ENCODE measurements around the gene CNMD. TPM values are rescaled to one million over a fixed set of nuclear protein-coding genes. Genes with fewer than 3 reads are reported as not detected.

The CNMD gene
- total RNA-seq, 2 donors from 2014 or later: 0.30 to 0.35 TPM

DNA sequence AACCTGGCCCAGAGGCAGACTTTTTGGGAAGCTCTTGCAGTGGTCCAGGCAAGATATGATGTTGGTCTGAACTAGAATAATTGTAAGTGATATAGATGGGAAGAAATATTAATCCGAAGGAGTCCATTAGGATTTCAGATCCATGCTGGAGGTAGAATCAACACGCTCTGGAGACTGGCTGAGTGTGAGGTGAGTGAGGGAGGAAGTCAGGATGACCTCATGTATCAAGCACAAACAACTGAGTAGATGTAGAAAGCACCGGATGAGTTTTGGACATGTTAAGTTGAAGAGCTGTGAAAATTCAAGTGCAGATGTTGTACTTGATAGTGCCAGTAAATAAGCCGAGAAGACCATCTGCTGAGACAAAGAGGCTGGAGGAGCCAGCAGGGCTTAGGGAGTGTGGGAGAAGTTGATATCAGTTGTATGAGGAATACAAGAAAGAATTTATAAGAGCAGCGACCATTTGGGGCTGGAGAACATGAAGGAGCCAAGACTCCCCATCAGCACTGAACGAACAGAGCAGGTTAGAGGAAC lies 5.3 kb upstream of the CNMD start:
- DNase-seq: no peak

DNA sequence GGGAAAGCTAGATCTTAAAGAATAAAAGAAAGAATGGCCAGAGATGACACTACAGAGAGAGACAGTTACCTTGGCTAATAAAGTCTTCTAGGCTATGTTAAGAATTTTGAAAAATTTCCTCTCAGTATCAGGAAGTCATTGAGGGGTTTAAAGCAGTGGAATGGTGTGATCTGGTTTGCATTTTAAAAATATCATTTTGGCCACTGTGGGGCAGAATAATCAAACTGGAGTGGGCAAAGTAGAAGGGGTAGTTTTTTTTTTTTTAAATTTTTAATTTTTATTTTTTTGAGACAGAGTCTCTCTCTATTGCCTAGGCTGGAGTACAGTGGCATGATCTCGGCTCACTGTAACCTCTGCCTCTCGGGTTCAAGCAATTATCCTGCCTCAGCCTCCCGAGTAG lies 4.4 kb upstream of the CNMD start:
- TF ChIP-seq, protein P1, sequence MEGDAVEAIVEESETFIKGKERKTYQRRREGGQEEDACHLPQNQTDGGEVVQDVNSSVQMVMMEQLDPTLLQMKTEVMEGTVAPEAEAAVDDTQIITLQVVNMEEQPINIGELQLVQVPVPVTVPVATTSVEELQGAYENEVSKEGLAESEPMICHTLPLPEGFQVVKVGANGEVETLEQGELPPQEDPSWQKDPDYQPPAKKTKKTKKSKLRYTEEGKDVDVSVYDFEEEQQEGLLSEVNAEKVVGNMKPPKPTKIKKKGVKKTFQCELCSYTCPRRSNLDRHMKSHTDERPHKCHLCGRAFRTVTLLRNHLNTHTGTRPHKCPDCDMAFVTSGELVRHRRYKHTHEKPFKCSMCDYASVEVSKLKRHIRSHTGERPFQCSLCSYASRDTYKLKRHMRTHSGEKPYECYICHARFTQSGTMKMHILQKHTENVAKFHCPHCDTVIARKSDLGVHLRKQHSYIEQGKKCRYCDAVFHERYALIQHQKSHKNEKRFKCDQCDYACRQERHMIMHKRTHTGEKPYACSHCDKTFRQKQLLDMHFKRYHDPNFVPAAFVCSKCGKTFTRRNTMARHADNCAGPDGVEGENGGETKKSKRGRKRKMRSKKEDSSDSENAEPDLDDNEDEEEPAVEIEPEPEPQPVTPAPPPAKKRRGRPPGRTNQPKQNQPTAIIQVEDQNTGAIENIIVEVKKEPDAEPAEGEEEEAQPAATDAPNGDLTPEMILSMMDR (IDR thresholded peaks at IDR 0.05): no peak
- no peak for DNase-seq
- H3K27me3 ChIP-seq: peaks cover 12% of the 10 kb centered on the region

More for the DNA sequence above, 5.3 kb upstream of the CNMD start:
- Histone ChIP-seq H3K36me3 (no peaks in the 10 kb centered on the region), H3K9me3 (no peaks in the 10 kb centered on the region), H3K27me3 (peaks cover 3% of the 10 kb centered on the region), H3K4me1 (no peaks in the 10 kb centered on the region), H3K4me3 (no peak overlapping the region), H3K27ac (no peak overlapping the region), H3K9ac (ENCODE audit: low read depth in 2 of 2, low read length in 2 of 2) (no peak overlapping the region)
- TF ChIP-seq, protein P1 (IDR thresholded peaks at IDR 0.05): no peak
- intact Hi-C loops (cut with DNase I): no loop called here

DNA sequence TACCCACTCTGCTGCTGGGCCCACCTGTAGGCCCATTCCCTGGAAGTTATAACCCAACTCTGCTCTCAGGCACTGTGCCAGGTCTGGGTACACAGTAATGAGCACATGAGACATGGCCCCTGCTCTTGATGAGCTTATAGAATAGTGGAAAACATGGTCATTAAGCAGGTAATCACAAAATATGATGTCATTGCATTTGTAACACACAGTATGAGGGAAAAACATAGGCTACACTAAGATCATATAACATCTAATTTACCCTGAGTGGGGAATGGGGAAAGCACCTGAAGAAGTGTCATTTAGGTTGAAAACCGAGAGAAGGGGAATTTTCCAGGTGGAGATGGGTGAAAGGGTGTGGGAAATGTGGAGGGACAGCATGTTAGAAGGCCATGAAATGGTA lies 3.9 kb upstream of the CNMD start:
- intact Hi-C loops (cut with DNase I): no loop called here
- no peak overlapping the region for H3K27ac ChIP-seq
- H3K27me3 ChIP-seq: peaks cover 17% of the 10 kb centered on the region
- DNase-seq: no peak
- H3K9ac ChIP-seq (ENCODE audit: low read depth in 2 of 2, low read length in 2 of 2): no peak overlapping the region
- no peak overlapping the region for H3K4me3 ChIP-seq
- no peaks in the 10 kb centered on the region for H3K4me1 ChIP-seq
- TF ChIP-seq, protein P1 (IDR thresholded peaks at IDR 0.05): no peak
- no peaks in the 10 kb centered on the region for H3K36me3 ChIP-seq
- H3K9me3 ChIP-seq: no peaks in the 10 kb centered on the region

More for the DNA sequence above, 4.4 kb upstream of the CNMD start:
- intact Hi-C loops (cut with DNase I): no loop called here
- H3K4me1 ChIP-seq: no peaks in the 10 kb centered on the region
- H3K36me3 ChIP-seq: no peaks in the 10 kb centered on the region
- no peak overlapping the region for H3K9ac ChIP-seq (ENCODE audit: low read depth in 2 of 2, low read length in 2 of 2)
- H3K27ac ChIP-seq: no peak overlapping the region
- H3K9me3 ChIP-seq: no peaks in the 10 kb centered on the region
- no peak overlapping the region for H3K4me3 ChIP-seq

DNA sequence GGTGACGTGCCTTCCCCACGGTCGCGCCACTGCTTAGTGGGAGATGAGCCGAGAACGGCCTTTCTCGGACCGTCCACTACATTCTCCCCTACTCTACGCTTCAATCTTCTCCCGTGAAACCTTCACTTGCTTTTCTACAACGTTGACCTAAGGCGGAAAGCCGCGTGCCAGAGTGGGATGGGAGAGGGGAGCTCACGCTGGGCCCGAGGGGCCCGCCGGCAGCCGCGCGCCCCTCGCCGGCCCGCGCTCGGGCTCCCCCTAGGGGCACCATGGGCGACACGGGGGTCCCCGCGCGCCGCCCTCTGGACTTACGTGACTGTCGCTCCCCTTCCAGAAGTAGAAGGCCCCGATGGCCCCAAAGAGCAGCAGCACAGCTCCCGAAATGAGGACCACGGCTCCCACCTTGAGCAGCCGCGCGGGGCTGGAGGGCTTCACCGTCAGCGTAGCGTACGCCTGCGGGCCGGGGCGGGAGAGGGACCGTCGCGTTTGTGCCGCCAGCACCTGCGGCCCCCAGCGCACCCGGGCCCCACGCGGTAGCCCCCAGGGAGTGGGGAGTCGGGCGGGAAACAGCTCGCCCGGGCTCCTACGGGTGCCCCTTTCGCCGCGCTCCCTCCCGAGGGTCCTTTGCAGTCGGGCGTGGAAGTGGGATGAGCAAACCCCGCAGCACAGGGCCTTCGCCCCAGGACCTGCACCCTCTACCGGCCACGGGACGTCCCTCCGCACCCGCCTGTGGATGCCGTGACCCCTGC lies 727 bp downstream of the CNMD start:
- Histone ChIP-seq H3K27ac (no peak overlapping the region), H3K9ac (ENCODE audit: low read depth in 2 of 2, low read length in 2 of 2) (no peak overlapping the region), H3K36me3 (no peaks in the 10 kb centered on the region), H3K4me1 (no peaks in the 10 kb centered on the region), H3K27me3 (peaks cover 24% of the 10 kb centered on the region), H3K4me3 (peak overlapping the region; percentile 17), H3K9me3 (no peaks in the 10 kb centered on the region)
- intact Hi-C loops (cut with DNase I): no loop called here
- TF ChIP-seq, protein P1 (IDR thresholded peaks at IDR 0.05): no peak
- DNase-seq: no peak

DNA sequence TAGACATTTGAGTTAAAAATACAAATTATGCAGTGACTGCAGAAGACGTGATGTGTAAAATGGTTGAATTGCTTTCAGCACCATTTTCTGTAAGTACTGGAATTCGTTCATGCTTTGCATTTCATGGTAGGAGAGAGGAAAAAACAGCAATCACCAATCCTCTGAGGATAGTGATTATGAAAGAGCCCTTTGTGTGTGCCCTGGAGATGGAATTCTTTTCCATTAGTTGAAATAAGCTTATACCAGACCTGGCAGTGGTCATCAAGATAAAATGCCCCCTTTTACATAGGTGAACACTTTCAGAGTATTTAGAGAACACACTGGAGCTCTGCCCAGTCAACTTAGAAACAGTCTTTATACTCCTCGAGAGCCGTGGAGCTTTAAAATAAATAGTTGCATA lies 1.7 kb downstream of the CNMD start:
- Histone ChIP-seq H3K9ac (ENCODE audit: low read depth in 2 of 2, low read length in 2 of 2) (no peak overlapping the region), H3K36me3 (no peaks in the 10 kb centered on the region), H3K4me3 (no peak overlapping the region), H3K27ac (no peak overlapping the region), H3K27me3 (peaks cover 24% of the 10 kb centered on the region), H3K9me3 (no peaks in the 10 kb centered on the region), H3K4me1 (no peaks in the 10 kb centered on the region)
- intact Hi-C loops (cut with DNase I): no loop called here
- TF ChIP-seq, protein P1 (IDR thresholded peaks at IDR 0.05): no peak
- DNase-seq: no peak

Data from colonic mucosa (tissue), 4 donors.